Measurements from ENCODE around the gene PLAC8.
"Not testable (repeated sequence)": the region's sequence is repeated elsewhere in the genome, so short reads cannot be mapped to it uniquely, and the experiment has no call there.

Gene PLAC8

GRCh38 chr4:83075311-83076095 is 39.0 kb downstream of the PLAC8 start:
- DNase-seq (ENCODE audit: low read depth, low spot score): no peak
- no peak overlapping the region for H3K4me3 ChIP-seq (ENCODE audit: low read length)

- H3K4me3 ChIP-seq (ENCODE audit: low read length); DNase-seq (ENCODE audit: low read depth, low spot score): not testable (repeated sequence)
Measured at GRCh38 chr4:83074783-83075182, 39.7 kb downstream of the PLAC8 start.

- no peak overlapping the region for H3K4me3 ChIP-seq (ENCODE audit: low read length)
- peak; percentile 96 for DNase-seq (ENCODE audit: low read depth, low spot score)
Measured at GRCh38 chr4:83074086-83074704, 40.3 kb downstream of the PLAC8 start.

- no peak for DNase-seq (ENCODE audit: low read depth, low spot score)
- H3K4me3 ChIP-seq (ENCODE audit: low read length): no peak overlapping the region
Measured at GRCh38 chr4:83071116-83071515, 43.4 kb downstream of the PLAC8 start.

GRCh38 chr4:83067058-83067639 is 47.4 kb downstream of the PLAC8 start:
- no peak overlapping the region for H3K4me3 ChIP-seq (ENCODE audit: low read length)
- DNase-seq (ENCODE audit: low read depth, low spot score): no peak

- no peak overlapping the region for H3K4me3 ChIP-seq (ENCODE audit: low read length)
Measured at GRCh38 chr4:83065266-83065665, 49.3 kb downstream of the PLAC8 start.

GRCh38 chr4:83062739-83063138 is 51.8 kb downstream of the PLAC8 start:
- no peak overlapping the region for H3K4me3 ChIP-seq (ENCODE audit: low read length)
- DNase-seq (ENCODE audit: low read depth, low spot score): no peak

More at GRCh38 chr4:83065266-83065665, 49.3 kb downstream of the PLAC8 start:
- DNase-seq (ENCODE audit: low read depth, low spot score): no peak

- no peak overlapping the region for H3K4me3 ChIP-seq (ENCODE audit: low read length)
- DNase-seq (ENCODE audit: low read depth, low spot score): peak; percentile 15
Measured at GRCh38 chr4:83054928-83055327, 59.6 kb downstream of the PLAC8 start.

GRCh38 chr4:83048781-83049180 is 65.7 kb downstream of the PLAC8 start:
- DNase-seq (ENCODE audit: low read depth, low spot score); H3K4me3 ChIP-seq (ENCODE audit: low read length): not testable (repeated sequence)

GRCh38 chr4:83046693-83047473 is 67.6 kb downstream of the PLAC8 start:
- no peak overlapping the region for H3K4me3 ChIP-seq (ENCODE audit: low read length)
- no peak for DNase-seq (ENCODE audit: low read depth, low spot score)

GRCh38 chr4:83043801-83044407 is 70.6 kb downstream of the PLAC8 start:
- H3K4me3 ChIP-seq (ENCODE audit: low read length): no peak overlapping the region
- peak; percentile 19 for DNase-seq (ENCODE audit: low read depth, low spot score)

GRCh38 chr4:83043157-83043556 is 71.4 kb downstream of the PLAC8 start:
- DNase-seq (ENCODE audit: low read depth, low spot score); H3K4me3 ChIP-seq (ENCODE audit: low read length): not testable (repeated sequence)

- no peak overlapping the region for H3K4me3 ChIP-seq (ENCODE audit: low read length)
- DNase-seq (ENCODE audit: low read depth, low spot score): no peak
Measured at GRCh38 chr4:83040269-83040668, 74.3 kb downstream of the PLAC8 start.

Measured in Jurkat, Clone E6-1 (cell line).